ENCODE data around the gene CST9L.

Gene CST9L

DNA sequence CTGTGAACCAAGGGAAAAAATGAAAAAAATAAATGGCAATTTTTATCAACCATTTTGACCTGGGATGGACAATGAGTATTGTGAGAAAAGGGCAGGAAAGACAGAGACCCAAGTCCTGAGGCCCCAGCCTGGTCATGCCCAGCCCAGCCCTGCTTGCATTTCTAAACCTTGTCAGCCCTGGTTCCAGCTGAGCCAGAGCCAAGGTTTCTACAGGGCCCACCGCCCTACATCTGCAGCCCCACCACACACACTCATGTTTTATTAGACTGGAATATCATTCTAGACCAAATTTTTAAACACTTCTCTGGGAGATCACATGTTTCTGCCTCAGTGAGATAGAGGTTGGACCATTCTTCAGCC lies 667 bp upstream of the CST9L start:
- no peaks in the 10 kb centered on the region for H3K27me3 ChIP-seq (ENCODE audit: control insufficient read depth in 2 of 2, insufficient read depth in 2 of 2, low read length in 2 of 2)
- no peaks in the 10 kb centered on the region for H3K36me3 ChIP-seq (ENCODE audit: control insufficient read depth in 2 of 2, insufficient read depth in 2 of 2, low read length in 2 of 2)
- H3K9me3 ChIP-seq (ENCODE audit: control insufficient read depth in 2 of 2, low read length in 2 of 2): no peaks in the 10 kb centered on the region
- no peaks in the 10 kb centered on the region for H3K4me1 ChIP-seq (ENCODE audit: control insufficient read depth in 2 of 2, insufficient read depth in 2 of 2, low read length in 2 of 2)
- no peak overlapping the region for H3K9ac ChIP-seq (ENCODE audit: low read depth in 1 of 2, low read length in 2 of 2)
- no peak overlapping the region for H3K4me3 ChIP-seq (ENCODE audit: low read length in 2 of 2)
- H3K27ac ChIP-seq (ENCODE audit: low read depth in 2 of 2, low read length in 2 of 2): no peak overlapping the region

DNA sequence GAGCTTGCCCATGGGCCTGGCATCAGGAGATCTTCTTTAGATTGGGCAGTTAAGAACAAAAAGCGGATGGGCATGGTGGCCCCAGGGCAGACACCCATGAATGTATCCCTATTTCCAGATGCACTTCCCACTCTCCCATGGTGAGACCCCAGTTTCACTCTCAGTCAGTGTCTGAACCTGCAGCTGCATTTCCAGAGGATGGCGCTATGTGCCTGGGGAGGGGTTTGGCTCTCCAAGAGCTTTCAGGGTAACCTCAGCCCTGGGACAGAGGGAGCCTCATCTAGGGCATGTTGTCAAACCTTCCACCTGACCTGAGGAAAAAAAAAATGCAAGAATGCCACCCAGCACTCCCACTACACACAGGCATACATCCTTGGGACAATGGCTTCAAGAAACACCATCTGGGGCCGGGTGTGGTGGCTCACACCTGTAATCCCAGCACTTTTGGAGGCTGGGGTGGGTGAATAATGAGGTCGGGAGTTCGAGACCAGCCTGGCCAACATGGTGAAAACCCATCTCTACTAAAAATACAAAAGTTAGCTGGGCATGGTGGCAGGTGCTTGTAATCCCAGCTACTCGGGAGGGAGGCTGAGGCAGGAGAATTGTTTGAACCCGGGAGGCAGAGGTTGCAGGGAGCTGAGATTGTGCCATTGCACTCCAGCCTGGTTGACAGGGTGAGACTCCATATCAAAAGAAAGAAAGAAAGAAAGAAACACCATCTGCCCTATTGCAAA lies 1.9 kb downstream of the CST9L start:
- H3K9me3 ChIP-seq (ENCODE audit: control insufficient read depth in 2 of 2, low read length in 2 of 2): peaks cover 0 to 5% of the 10 kb centered on the region in 2 donors
- no peak overlapping the region for H3K4me3 ChIP-seq (ENCODE audit: low read length in 2 of 2)
- no peaks in the 10 kb centered on the region for H3K27me3 ChIP-seq (ENCODE audit: control insufficient read depth in 2 of 2, insufficient read depth in 2 of 2, low read length in 2 of 2)
- H3K9ac ChIP-seq (ENCODE audit: low read depth in 1 of 2, low read length in 2 of 2): no peak overlapping the region
- no peaks in the 10 kb centered on the region for H3K36me3 ChIP-seq (ENCODE audit: control insufficient read depth in 2 of 2, insufficient read depth in 2 of 2, low read length in 2 of 2)
- H3K27ac ChIP-seq (ENCODE audit: low read depth in 2 of 2, low read length in 2 of 2): no peak overlapping the region
- H3K4me1 ChIP-seq (ENCODE audit: control insufficient read depth in 2 of 2, insufficient read depth in 2 of 2, low read length in 2 of 2): no peaks in the 10 kb centered on the region

DNA sequence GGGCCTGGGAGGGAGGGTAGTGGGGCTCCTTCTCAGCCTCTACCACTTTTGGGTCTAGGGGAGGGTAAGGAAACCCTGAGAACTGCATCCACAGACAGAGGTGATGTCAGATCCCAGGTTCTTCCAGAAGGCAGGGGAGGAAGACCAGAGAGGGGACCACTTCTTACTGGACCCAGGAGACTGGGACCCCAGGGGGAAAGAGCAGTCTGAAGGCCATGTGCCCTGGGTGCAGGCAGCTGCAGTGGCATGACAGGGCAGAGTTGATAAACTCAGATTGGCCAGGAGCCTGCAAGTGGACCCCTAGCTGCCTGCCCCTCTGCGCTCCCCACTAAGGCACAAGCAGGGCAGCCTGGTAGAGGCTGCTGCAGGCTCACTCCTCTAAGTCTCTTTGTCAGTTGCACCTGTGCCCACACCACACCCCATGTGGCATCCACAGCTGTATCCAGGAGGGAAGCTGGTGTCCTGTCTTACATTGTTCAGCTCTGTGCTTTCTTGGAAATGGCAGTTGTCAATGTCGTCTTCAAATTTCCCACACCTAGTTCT lies 2.7 kb downstream of the CST9L start:
- Histone ChIP-seq H3K4me1 (ENCODE audit: control insufficient read depth in 2 of 2, insufficient read depth in 2 of 2, low read length in 2 of 2) (no peaks in the 10 kb centered on the region), H3K27me3 (ENCODE audit: control insufficient read depth in 2 of 2, insufficient read depth in 2 of 2, low read length in 2 of 2) (no peaks in the 10 kb centered on the region), H3K36me3 (ENCODE audit: control insufficient read depth in 2 of 2, insufficient read depth in 2 of 2, low read length in 2 of 2) (no peaks in the 10 kb centered on the region), H3K9me3 (ENCODE audit: control insufficient read depth in 2 of 2, low read length in 2 of 2) (peaks cover 0 to 5% of the 10 kb centered on the region in 2 donors), H3K27ac (ENCODE audit: low read depth in 2 of 2, low read length in 2 of 2) (no peak overlapping the region), H3K4me3 (ENCODE audit: low read length in 2 of 2) (no peak overlapping the region), H3K9ac (ENCODE audit: low read depth in 1 of 2, low read length in 2 of 2) (no peak overlapping the region)

DNA sequence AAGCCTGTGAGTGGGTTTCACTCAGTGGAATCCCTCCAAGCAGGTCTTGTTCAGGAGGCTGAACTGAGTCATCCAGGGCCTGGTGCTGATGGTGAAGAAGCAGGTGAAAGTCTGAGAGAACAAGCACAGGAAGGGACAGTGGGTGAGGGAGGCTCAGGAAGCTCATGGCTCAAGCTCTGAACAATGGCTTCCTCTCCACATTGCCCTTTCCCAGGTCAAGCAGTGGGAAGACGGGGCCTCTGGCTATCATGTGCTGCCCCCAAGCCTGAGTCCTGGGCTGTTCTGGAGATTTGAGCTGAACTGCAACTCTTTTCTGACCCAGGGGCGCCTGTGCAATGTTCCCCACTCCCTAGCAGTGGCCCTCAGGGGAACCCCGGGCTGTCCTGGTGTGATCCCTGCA lies 3.4 kb downstream of the CST9L start:
- no peaks in the 10 kb centered on the region for H3K4me1 ChIP-seq (ENCODE audit: control insufficient read depth in 2 of 2, insufficient read depth in 2 of 2, low read length in 2 of 2)
- no peak overlapping the region for H3K27ac ChIP-seq (ENCODE audit: low read depth in 2 of 2, low read length in 2 of 2)
- peaks cover 0 to 5% of the 10 kb centered on the region in 2 donors for H3K9me3 ChIP-seq (ENCODE audit: control insufficient read depth in 2 of 2, low read length in 2 of 2)
- H3K27me3 ChIP-seq (ENCODE audit: control insufficient read depth in 2 of 2, insufficient read depth in 2 of 2, low read length in 2 of 2): no peaks in the 10 kb centered on the region
- no peak overlapping the region for H3K9ac ChIP-seq (ENCODE audit: low read depth in 1 of 2, low read length in 2 of 2)
- no peaks in the 10 kb centered on the region for H3K36me3 ChIP-seq (ENCODE audit: control insufficient read depth in 2 of 2, insufficient read depth in 2 of 2, low read length in 2 of 2)
- H3K4me3 ChIP-seq (ENCODE audit: low read length in 2 of 2): no peak overlapping the region

DNA sequence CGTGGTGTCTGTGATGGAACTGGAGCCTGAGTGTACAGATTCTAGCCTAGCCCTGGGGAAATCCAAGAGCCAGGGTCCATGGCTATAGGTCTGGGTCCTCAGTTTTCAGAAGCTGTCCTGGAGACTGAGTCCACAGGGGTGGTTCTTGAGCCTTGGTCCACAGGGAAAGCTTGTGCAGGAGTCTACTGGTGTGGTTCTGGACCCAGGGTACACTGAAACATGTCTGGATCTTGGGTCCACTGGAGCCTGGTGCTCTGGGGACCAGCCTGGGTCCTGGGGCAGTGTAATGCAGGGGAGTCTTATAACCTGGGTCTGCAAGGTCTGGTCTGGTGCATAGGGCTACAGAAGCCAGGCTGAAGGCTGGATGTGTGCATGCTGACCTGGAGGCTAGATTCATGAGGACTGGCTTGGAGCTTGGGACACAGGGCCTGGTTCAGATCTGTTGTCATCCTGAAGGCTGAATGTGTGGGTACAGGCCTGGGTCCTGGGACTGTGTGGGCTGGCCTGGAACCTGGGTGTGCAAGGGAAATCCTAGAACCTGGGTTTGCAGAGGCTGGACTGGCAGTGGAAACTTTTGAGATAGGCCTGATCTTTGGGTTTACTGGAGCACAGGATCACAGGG lies 5.5 kb downstream of the CST9L start:
- no peak overlapping the region for H3K4me3 ChIP-seq (ENCODE audit: low read length in 2 of 2)
- no peaks in the 10 kb centered on the region for H3K4me1 ChIP-seq (ENCODE audit: control insufficient read depth in 2 of 2, insufficient read depth in 2 of 2, low read length in 2 of 2)

DNA sequence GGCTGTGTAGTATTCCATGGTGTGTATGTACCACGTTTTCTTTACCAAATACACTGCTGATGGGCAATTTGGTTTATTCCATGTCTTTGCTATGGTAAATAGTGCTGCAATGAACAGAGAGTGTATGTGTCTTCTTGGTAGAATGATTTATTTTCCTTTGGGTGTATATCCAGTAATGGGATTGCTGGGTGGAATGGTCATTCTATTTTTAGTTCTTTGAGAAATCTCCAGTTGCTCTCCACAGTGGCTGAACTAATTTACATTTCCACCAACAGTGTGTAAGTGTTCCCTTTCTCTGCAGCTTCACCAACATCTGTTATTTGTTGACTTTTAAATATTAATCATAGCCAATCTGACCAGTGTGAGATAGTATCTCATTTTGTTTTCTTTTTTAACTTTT lies 13.9 kb downstream of the CST9L start:
- no peaks in the 10 kb centered on the region for H3K36me3 ChIP-seq (ENCODE audit: control insufficient read depth in 2 of 2, insufficient read depth in 2 of 2, low read length in 2 of 2)

More for the DNA sequence above, 5.5 kb downstream of the CST9L start:
- H3K36me3 ChIP-seq (ENCODE audit: control insufficient read depth in 2 of 2, insufficient read depth in 2 of 2, low read length in 2 of 2): no peaks in the 10 kb centered on the region
- H3K27ac ChIP-seq (ENCODE audit: low read depth in 2 of 2, low read length in 2 of 2): no peak overlapping the region
- peaks cover 0 to 5% of the 10 kb centered on the region in 2 donors for H3K9me3 ChIP-seq (ENCODE audit: control insufficient read depth in 2 of 2, low read length in 2 of 2)
- H3K27me3 ChIP-seq (ENCODE audit: control insufficient read depth in 2 of 2, insufficient read depth in 2 of 2, low read length in 2 of 2): no peaks in the 10 kb centered on the region
- no peak overlapping the region for H3K9ac ChIP-seq (ENCODE audit: low read depth in 1 of 2, low read length in 2 of 2)

DNA sequence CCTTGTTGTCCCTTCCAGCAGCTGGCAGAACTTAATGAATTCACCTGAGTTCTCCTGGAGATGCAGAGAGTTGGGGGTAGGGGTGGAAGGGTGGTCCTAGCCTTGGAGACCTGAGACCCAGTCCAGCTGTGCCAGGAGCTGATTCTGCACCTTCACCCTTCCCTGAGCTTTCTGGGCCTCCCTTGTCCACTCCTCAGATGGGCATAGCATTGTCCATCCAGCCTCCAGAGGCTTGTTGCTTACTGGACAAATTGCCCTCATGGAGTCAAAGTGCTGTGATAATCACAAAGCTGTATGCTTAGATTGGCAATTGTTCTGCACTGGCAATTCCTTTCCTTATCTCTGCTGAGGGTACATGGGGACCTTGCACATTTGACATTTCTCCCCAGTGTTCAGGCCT lies 16.5 kb downstream of the CST9L start:
- no peaks in the 10 kb centered on the region for H3K27me3 ChIP-seq (ENCODE audit: control insufficient read depth in 2 of 2, insufficient read depth in 2 of 2, low read length in 2 of 2)
- no peak overlapping the region for H3K9ac ChIP-seq (ENCODE audit: low read depth in 1 of 2, low read length in 2 of 2)
- H3K4me3 ChIP-seq (ENCODE audit: low read length in 2 of 2): no peak overlapping the region
- H3K9me3 ChIP-seq (ENCODE audit: control insufficient read depth in 2 of 2, low read length in 2 of 2): no peaks in the 10 kb centered on the region
- no peak overlapping the region for H3K27ac ChIP-seq (ENCODE audit: low read depth in 2 of 2, low read length in 2 of 2)
- H3K36me3 ChIP-seq (ENCODE audit: control insufficient read depth in 2 of 2, insufficient read depth in 2 of 2, low read length in 2 of 2): no peaks in the 10 kb centered on the region
- no peaks in the 10 kb centered on the region for H3K4me1 ChIP-seq (ENCODE audit: control insufficient read depth in 2 of 2, insufficient read depth in 2 of 2, low read length in 2 of 2)

More for the DNA sequence above, 13.9 kb downstream of the CST9L start:
- Histone ChIP-seq H3K4me3 (ENCODE audit: low read length in 2 of 2) (no peak overlapping the region), H3K27me3 (ENCODE audit: control insufficient read depth in 2 of 2, insufficient read depth in 2 of 2, low read length in 2 of 2) (no peaks in the 10 kb centered on the region), H3K9me3 (ENCODE audit: control insufficient read depth in 2 of 2, low read length in 2 of 2) (no peaks in the 10 kb centered on the region), H3K9ac (ENCODE audit: low read depth in 1 of 2, low read length in 2 of 2) (no peak overlapping the region), H3K4me1 (ENCODE audit: control insufficient read depth in 2 of 2, insufficient read depth in 2 of 2, low read length in 2 of 2) (no peaks in the 10 kb centered on the region), H3K27ac (ENCODE audit: low read depth in 2 of 2, low read length in 2 of 2) (no peak overlapping the region)

DNA sequence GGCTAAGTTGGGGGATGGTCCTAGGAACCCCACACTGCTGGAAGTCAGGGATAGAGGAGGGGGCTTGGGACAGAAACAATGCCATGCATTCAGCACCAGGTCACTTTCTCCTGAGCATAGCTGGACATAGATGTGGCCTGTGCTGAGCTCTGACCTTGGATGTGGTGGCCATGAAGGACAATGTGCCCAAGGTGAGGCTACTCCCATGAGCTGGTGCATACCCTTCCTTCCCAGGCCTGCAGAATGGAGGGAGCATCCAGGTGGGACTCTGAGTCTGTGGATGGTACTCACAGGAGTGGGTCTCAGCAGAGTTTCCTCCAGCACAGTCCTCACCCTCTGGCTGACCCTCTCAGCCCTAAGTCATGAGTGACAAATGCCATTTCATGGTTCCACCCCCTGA lies 16.9 kb downstream of the CST9L start:
- Histone ChIP-seq H3K9me3 (ENCODE audit: control insufficient read depth in 2 of 2, low read length in 2 of 2) (no peaks in the 10 kb centered on the region), H3K4me1 (ENCODE audit: control insufficient read depth in 2 of 2, insufficient read depth in 2 of 2, low read length in 2 of 2) (no peaks in the 10 kb centered on the region), H3K9ac (ENCODE audit: low read depth in 1 of 2, low read length in 2 of 2) (no peak overlapping the region), H3K27me3 (ENCODE audit: control insufficient read depth in 2 of 2, insufficient read depth in 2 of 2, low read length in 2 of 2) (no peaks in the 10 kb centered on the region), H3K27ac (ENCODE audit: low read depth in 2 of 2, low read length in 2 of 2) (no peak overlapping the region), H3K4me3 (ENCODE audit: low read length in 2 of 2) (no peak overlapping the region), H3K36me3 (ENCODE audit: control insufficient read depth in 2 of 2, insufficient read depth in 2 of 2, low read length in 2 of 2) (no peaks in the 10 kb centered on the region)

DNA sequence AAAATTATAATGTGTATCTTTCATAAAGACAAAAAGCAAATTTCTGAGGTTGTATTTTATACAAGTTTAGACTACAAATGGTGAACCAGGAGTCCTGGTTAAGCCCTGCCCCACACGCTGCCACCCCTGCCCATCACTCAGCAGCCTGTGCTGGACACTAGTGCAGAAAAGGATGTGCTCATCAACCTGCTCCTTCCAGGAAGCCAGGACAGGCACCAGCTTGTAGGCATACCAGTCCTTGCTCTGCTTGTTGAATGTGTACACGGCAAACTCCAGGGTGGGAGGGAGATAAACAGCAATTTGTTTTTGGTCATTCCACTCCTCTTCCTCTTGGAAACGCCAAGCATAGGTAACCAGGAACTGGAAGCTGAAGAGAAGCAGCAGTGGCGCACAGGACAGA lies 18.1 kb downstream of the CST9L start:
- Histone ChIP-seq H3K4me1 (ENCODE audit: control insufficient read depth in 2 of 2, insufficient read depth in 2 of 2, low read length in 2 of 2) (no peaks in the 10 kb centered on the region), H3K36me3 (ENCODE audit: control insufficient read depth in 2 of 2, insufficient read depth in 2 of 2, low read length in 2 of 2) (no peaks in the 10 kb centered on the region), H3K27ac (ENCODE audit: low read depth in 2 of 2, low read length in 2 of 2) (no peak overlapping the region), H3K27me3 (ENCODE audit: control insufficient read depth in 2 of 2, insufficient read depth in 2 of 2, low read length in 2 of 2) (no peaks in the 10 kb centered on the region), H3K4me3 (ENCODE audit: low read length in 2 of 2) (no peak overlapping the region), H3K9ac (ENCODE audit: low read depth in 1 of 2, low read length in 2 of 2) (no peak overlapping the region), H3K9me3 (ENCODE audit: control insufficient read depth in 2 of 2, low read length in 2 of 2) (no peaks in the 10 kb centered on the region)

DNA sequence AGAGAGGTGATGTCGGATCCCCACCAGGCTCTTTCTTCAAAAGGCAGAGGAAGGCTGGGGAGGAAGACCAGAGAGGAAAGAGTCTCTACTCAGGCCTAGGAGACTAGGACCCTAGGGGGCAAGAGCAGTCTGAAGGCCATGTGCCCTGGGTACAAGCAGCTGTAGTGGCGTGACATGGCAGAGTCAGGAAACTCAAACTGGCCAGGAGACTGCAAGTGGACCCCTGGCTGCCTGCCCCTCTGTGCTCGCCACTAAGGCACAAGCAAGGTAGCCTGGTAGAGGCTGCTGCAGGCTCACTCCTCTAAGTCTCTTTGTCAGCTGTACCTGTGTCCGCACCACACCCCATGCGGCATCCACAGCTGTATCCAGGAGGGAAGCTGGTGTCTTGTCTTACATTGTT lies 19.9 kb downstream of the CST9L start:
- H3K36me3 ChIP-seq (ENCODE audit: control insufficient read depth in 2 of 2, insufficient read depth in 2 of 2, low read length in 2 of 2): no peaks in the 10 kb centered on the region
- H3K9me3 ChIP-seq (ENCODE audit: control insufficient read depth in 2 of 2, low read length in 2 of 2): no peaks in the 10 kb centered on the region
- H3K4me3 ChIP-seq (ENCODE audit: low read length in 2 of 2): no peak overlapping the region
- no peaks in the 10 kb centered on the region for H3K4me1 ChIP-seq (ENCODE audit: control insufficient read depth in 2 of 2, insufficient read depth in 2 of 2, low read length in 2 of 2)
- no peaks in the 10 kb centered on the region for H3K27me3 ChIP-seq (ENCODE audit: control insufficient read depth in 2 of 2, insufficient read depth in 2 of 2, low read length in 2 of 2)
- H3K27ac ChIP-seq (ENCODE audit: low read depth in 2 of 2, low read length in 2 of 2): no peak overlapping the region
- H3K9ac ChIP-seq (ENCODE audit: low read depth in 1 of 2, low read length in 2 of 2): no peak overlapping the region
